GM23248 (cell line): ENCODE data around the gene HOXD9. TPM values are rescaled to one million over a fixed set of nuclear protein-coding genes. Genes with fewer than 3 reads are reported as not detected.

Experiments used
- DNase-seq: peaks from one replicate; pipeline ENCODE4 v3.0.0-alpha.2; 2015
- H2AFZ ChIP-seq: fragments of 200-600 bp; sonication (generic); 2 replicates; pipeline ENCODE4 v1.6.1; 2016; ENCODE audit warnings: antibody characterized with exemption
- H3F3A ChIP-seq: fragments of 200-600 bp; sonication (generic); 2 replicates; pipeline ENCODE4 v1.6.1; 2016; ENCODE audit warnings: mild to moderate bottlenecking, antibody characterized with exemption, mixed run types; ENCODE audit not compliant: insufficient read depth
- H3K27ac ChIP-seq: fragments of 200-600 bp; sonication (generic); 2 replicates; pipeline ENCODE4 v1.5.1; 2016; ENCODE audit warnings: mild to moderate bottlenecking
- H3K27me3 ChIP-seq: fragments of 200-600 bp; sonication (generic); replicated peaks from 2 replicates; pipeline ENCODE4 v1.6.1; 2016; ENCODE audit warnings: mild to moderate bottlenecking; ENCODE audit not compliant: insufficient read depth
- H3K36me3 ChIP-seq: fragments of 200-600 bp; sonication (generic); 2 replicates; pipeline ENCODE4 v1.6.1; 2016; ENCODE audit warnings: low read depth, mild to moderate bottlenecking
- H3K4me1 ChIP-seq: fragments of 200-600 bp; sonication (generic); 2 replicates; pipeline ENCODE4 v1.6.1; 2016; ENCODE audit warnings: mild to moderate bottlenecking; ENCODE audit not compliant: insufficient read depth
- H3K4me2 ChIP-seq: fragments of 200-600 bp; sonication (generic); one replicate; pipeline ENCODE4 v1.6.1; 2016; ENCODE audit warnings: mild to moderate bottlenecking; ENCODE audit not compliant: unreplicated experiment
- H3K4me3 ChIP-seq: fragments of 200-600 bp; sonication (generic); 2 replicates; pipeline ENCODE4 v1.5.1; 2016; ENCODE audit warnings: mild to moderate bottlenecking
- H3K79me2 ChIP-seq: fragments of 200-600 bp; sonication (generic); 2 replicates; pipeline ENCODE4 v1.6.1; 2016; ENCODE audit warnings: mild to moderate bottlenecking; ENCODE audit not compliant: insufficient read depth
- H3K9ac ChIP-seq: fragments of 200-600 bp; sonication (generic); 2 replicates; pipeline ENCODE4 v1.6.1; 2016; ENCODE audit warnings: mild to moderate bottlenecking
- H3K9me2 ChIP-seq: fragments of 200-600 bp; sonication (generic); 2 replicates; pipeline ENCODE4 v1.6.1; 2016; ENCODE audit warnings: mixed run types, mild to moderate bottlenecking, moderate library complexity; ENCODE audit not compliant: insufficient read depth
- H3K9me3 ChIP-seq: fragments of 200-600 bp; sonication (generic); one replicate; pipeline ENCODE4 v1.6.1; 2017; ENCODE audit warnings: low read depth
- H4K20me1 ChIP-seq: fragments of 200-600 bp; sonication (generic); 2 replicates; pipeline ENCODE4 v1.6.0; 2016; ENCODE audit not compliant: insufficient read depth
- EZH2 ChIP-seq: fragments of 200-600 bp; sonication (generic); IDR thresholded peaks from 2 replicates; pipeline ENCODE4 v1.6.1; 2018; ENCODE audit warnings: antibody characterized with exemption, mild to moderate bottlenecking; ENCODE audit not compliant: insufficient read depth, poor library complexity, severe bottlenecking
- EZH2phosphoT487 ChIP-seq: fragments of 200-600 bp; sonication (generic); IDR thresholded peaks from 2 replicates; pipeline ENCODE4 v1.6.1; 2018; ENCODE audit warnings: antibody characterized with exemption, moderate library complexity, mild to moderate bottlenecking, low read depth; ENCODE audit not compliant: insufficient read depth
- WGBS, 2 experiments: methylation state at CpG; one replicate each; pipeline ENCODE4 v1.1.6; 2015 to 2017; ENCODE audit warnings: low lambda C conversion rate in 2 of 2, low coverage in 1 of 2; ENCODE audit errors: missing lambda C conversion rate in 2 of 2; 5-methylcytosine and 5-hydroxymethylcytosine counted together
- in situ Hi-C: fragments of 300-500 bp; cut with MboI; formaldehyde crosslinking; loops from 2 replicates; pipeline ENCODE4 v1.15.0; 2020
- microRNA counts: library from miRNA; unstranded; fragments of <30 nt; microRNA quantifications from one replicate; lab custom pipeline; 2016
- microRNA-seq: library from miRNA; unstranded; fragments of <30 nt; microRNA quantifications from one replicate; pipeline ENCODE4, GENCODE V29; 2016; ENCODE audit warnings: borderline number of aligned reads
- polyA plus RNA-seq: library from polyadenylated mRNA; unstranded; fragments of >200 nt; fragmentation: Nextera tagmentation; extraction: Ambion mirVana; gene quantifications from 2 replicates; pipeline ENCODE4 v1.2.1, GENCODE V29; 2016
- small RNA-seq: library from RNA; depleted of rRNA; stranded (forward); fragments of <200 nt; gene quantifications from one replicate; pipeline ENCODE3, GENCODE V24; 2014; ENCODE audit warnings: low read depth, low replicate concordance
- total RNA-seq: library from RNA; depleted of rRNA; stranded (reverse); fragments of >200 nt; shearing (Covaris generic); gene quantifications from 2 replicates; pipeline ENCODE4 v1.2.3, GENCODE V29; 2014; rRNA removed

HOXD9 gene
- total and polyA plus RNA-seq, 2 experiments from 2014 or later = 4.2 to 7.2 TPM

DNA sequence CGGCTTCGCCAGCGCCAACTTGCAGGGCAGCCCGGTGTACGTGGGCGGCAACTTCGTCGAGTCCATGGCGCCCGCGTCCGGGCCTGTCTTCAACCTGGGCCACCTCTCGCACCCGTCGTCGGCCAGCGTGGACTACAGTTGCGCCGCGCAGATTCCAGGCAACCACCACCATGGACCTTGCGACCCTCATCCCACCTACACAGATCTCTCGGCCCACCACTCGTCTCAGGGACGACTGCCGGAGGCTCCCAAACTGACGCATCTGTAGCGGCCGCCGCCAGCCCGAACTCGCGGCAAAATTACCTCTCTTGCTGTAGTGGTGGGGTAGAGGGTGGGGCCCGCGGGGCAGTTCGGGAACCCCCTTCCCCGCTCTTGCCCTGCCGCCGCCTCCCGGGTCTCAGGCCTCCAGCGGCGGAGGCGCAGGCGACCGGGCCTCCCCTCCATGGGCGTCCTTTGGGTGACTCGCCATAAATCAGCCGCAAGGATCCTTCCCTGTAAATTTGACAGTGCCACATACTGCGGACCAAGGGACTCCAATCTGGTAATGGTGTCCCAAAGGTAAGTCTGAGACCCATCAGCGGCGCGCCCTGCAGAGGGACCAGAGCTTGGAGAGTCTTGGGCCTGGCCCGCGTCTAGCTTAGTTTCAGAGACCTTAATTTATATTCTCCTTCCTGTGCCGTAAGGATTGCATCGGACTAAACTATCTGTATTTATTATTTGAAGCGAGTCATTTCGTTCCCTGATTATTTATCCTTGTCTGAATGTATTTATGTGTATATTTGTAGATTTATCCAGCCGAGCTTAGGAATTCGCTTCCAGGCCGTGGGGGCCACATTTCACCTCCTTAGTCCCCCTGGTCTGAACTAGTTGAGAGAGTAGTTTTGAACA, 49.7 kb downstream of the HOXD9 start:
- DNase-seq = no peak
- H3F3A ChIP-seq = no peaks in the 10 kb centered on the region
- TF ChIP-seq EZH2phosphoT487 (no peak), EZH2 (no peak)
- no peaks in the 10 kb centered on the region for H3K27me3 ChIP-seq
- in situ Hi-C loops = no loop called here
- H3K79me2 ChIP-seq = no peaks in the 10 kb centered on the region
- no peaks in the 10 kb centered on the region for H3K9me2 ChIP-seq
- no peak overlapping the region for H3K27ac ChIP-seq
- no peak overlapping the region for H3K9ac ChIP-seq
- H3K36me3 ChIP-seq = 0 out of 2 replicates have a peak, but pooled peaks cover 4% of the 10 kb centered on the region
- WGBS, 2 experiments = 95 to 96% methylated on average over 37 to 60 of the region's 60 CpGs
- H4K20me1 ChIP-seq = no peaks in the 10 kb centered on the region
- no peak overlapping the region for H2AFZ ChIP-seq
- H3K4me1 ChIP-seq = peaks cover 4% of the 10 kb centered on the region; the same call in 1 of the 2 replicates
- no peak overlapping the region for H3K4me2 ChIP-seq
- H3K4me3 ChIP-seq = no peak overlapping the region
- no peaks in the 10 kb centered on the region for H3K9me3 ChIP-seq

DNA sequence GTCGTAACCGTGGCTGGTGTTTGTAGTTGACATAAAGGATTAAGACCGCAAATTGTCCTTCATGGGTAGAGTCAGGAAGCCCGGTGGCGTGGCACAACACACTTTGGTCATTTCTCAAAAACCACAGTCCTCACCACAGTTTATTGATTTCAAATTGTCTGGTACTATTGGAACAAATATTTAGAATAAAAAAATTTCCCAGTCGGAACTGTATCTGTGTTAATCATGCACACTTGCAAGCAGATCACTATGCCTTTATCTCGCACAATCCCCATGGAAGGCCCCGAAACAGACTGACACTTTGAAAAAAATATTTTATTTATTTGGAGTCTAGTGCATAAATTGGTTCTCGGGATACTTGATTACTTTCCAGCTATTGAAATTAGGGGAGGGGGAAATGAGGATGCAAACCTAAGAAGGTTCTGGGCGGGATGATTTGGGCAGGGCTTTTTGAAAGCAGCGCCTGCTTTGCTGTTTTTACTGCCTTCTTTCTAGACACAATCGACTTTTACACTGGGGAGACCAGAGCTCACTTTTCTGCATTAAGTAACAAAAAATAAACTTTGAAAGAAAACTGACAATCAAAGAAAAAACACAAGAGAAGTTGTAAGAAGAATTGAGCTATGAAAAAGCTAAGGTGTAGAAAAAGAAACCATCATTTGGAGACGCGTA, 50.5 kb downstream of the HOXD9 start:
- Histone ChIP-seq H3F3A (no peaks in the 10 kb centered on the region), H3K9me2 (no peaks in the 10 kb centered on the region), H3K9ac (no peak overlapping the region), H3K27ac (no peak overlapping the region), H3K4me1 (no peaks in the 10 kb centered on the region), H4K20me1 (no peaks in the 10 kb centered on the region), H3K36me3 (0 out of 2 replicates have a peak, but pooled peaks cover 4% of the 10 kb centered on the region), H3K4me3 (no peak overlapping the region), H2AFZ (no peak overlapping the region), H3K79me2 (no peaks in the 10 kb centered on the region), H3K9me3 (no peaks in the 10 kb centered on the region), H3K27me3 (no peaks in the 10 kb centered on the region), H3K4me2 (no peak overlapping the region)
- TF ChIP-seq EZH2phosphoT487 (no peak), EZH2 (no peak)
- no peak for DNase-seq
- in situ Hi-C loops = no loop called here
- 93 to 95% methylated on average over 14 of the region's 14 CpGs for WGBS, 2 experiments

DNA sequence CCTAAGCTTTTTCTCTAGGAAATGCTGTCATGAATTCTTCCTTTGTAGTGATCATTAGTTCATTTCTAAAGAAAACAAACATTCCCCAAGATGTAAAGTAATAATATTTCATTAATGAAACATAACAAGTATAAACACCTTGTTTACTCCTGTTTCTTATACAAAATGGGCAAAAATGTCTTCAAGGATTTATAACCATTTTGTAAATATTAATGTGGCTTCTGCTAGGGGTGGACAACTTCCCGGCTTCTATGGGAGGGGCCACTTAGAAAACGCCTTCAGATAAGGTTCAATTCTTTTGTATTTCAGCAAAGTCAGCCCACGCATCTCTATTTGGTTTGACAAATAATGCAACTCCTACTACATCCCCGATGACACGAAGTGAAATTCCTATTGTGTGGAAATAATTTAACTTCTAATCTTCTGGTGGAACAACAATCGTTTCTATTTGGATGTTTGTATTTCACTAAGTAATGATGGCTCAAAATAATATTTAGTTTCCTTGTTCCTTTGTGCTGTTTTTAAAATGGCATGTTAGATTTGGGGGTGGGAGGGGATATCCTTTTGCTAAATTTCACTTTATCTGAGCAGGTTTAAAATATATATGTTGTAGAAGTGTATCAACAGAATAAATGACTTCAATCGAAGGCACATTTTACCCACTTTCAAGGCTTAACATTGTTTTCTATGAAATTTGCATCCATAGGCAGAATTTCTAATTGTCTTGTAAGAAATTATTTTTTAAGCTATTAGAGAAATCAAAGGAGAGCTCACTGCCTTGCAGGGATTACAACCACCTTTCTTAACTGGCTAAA, 51.3 kb downstream of the HOXD9 start:
- Histone ChIP-seq H3K9me3 (no peaks in the 10 kb centered on the region), H3K9me2 (no peaks in the 10 kb centered on the region), H3K4me3 (no peak overlapping the region), H3F3A (no peaks in the 10 kb centered on the region), H3K9ac (no peak overlapping the region), H3K27me3 (no peaks in the 10 kb centered on the region), H3K36me3 (0 out of 2 replicates have a peak, but pooled peaks cover 4% of the 10 kb centered on the region), H2AFZ (no peak overlapping the region), H3K27ac (no peak overlapping the region), H4K20me1 (no peaks in the 10 kb centered on the region), H3K4me2 (no peak overlapping the region), H3K4me1 (no peaks in the 10 kb centered on the region), H3K79me2 (no peaks in the 10 kb centered on the region)
- 95 to 97% methylated on average over 7 of the region's 7 CpGs for WGBS, 2 experiments
- no peak for TF ChIP-seq EZH2phosphoT487
- no peak for TF ChIP-seq EZH2
- in situ Hi-C loops = no loop called here
- no peak for DNase-seq

DNA sequence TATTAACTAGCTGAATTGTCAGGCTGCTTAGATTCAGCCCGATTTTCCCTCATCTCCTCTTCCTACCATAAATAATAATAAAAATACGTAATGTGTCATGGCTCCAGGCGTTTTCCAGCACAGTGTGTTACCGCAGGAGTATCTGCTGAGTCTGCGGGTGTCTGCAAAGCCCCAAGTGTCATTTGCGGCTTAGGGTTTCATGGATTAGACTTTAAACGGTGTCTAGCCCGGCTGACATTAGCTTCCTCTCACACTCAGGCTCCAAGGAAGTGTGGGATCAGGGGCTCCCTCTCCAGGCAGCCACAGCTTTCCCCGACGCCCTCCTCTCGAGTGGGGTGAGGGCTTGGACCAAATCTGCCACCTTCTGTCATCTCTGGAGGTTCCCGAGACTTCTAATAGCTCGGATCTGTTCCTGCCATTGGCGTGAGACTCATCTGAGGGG, 51.9 kb downstream of the HOXD9 start:
- H4K20me1 ChIP-seq = no peaks in the 10 kb centered on the region
- H3K9ac ChIP-seq = no peak overlapping the region
- H2AFZ ChIP-seq = no peak overlapping the region
- H3K4me2 ChIP-seq = no peak overlapping the region
- no peaks in the 10 kb centered on the region for H3K9me3 ChIP-seq
- TF ChIP-seq EZH2phosphoT487 (no peak), EZH2 (no peak)
- no peak overlapping the region for H3K4me3 ChIP-seq
- no peak overlapping the region for H3K27ac ChIP-seq
- H3K79me2 ChIP-seq = no peaks in the 10 kb centered on the region
- in situ Hi-C loops = no loop called here
- no peaks in the 10 kb centered on the region for H3K4me1 ChIP-seq
- H3K36me3 ChIP-seq = 0 out of 2 replicates have a peak, but pooled peaks cover 4% of the 10 kb centered on the region
- no peak for DNase-seq
- H3K9me2 ChIP-seq = no peaks in the 10 kb centered on the region
- H3K27me3 ChIP-seq = no peaks in the 10 kb centered on the region
- WGBS, 2 experiments = 75 to 76% methylated on average over 14 of the region's 14 CpGs
- no peaks in the 10 kb centered on the region for H3F3A ChIP-seq

MicroRNAs encoded within 50 kb of the gene (microRNA counts, 767-probe panel; counts per million panel counts)
- microRNA hsa-miR-10b-5p (lab: Ali Mortazavi, UCI) = 5,066 counts per million, percentile 89 among the panel's probes with 10 or more counts

Small RNA genes within 50 kb of the gene (microRNA-seq; reads per million reads assigned to microRNA genes)
- gene MIR10B = 11,588 reads per million, percentile 96 among the genes with 10 or more reads in this experiment

Small RNA genes within 50 kb of the gene (small RNA-seq; reads per million reads assigned to genes)
- gene MIR10B = 3,686 reads per million, percentile 100 among the genes with 10 or more reads in this experiment

Other genes with a start within 250 kb of the HOXD9 start
- 68.3 and 73.1 TPM in 2 replicates for gene LNPK, start 120.5 kb upstream of the HOXD9 start, total RNA-seq
- gene LNPK, start 120.5 kb upstream of the HOXD9 start, polyA plus RNA-seq = 66.1 and 67.1 TPM in 2 replicates
- not detected in 2 replicates for gene EVX2, start 38.8 kb upstream of the HOXD9 start, total RNA-seq
- gene EVX2, start 38.8 kb upstream of the HOXD9 start, polyA plus RNA-seq = not detected in 2 replicates
- gene HOXD13, start 30.0 kb upstream of the HOXD9 start, total RNA-seq = 1.0 and 3.8 TPM in 2 replicates
- gene HOXD13, start 30.0 kb upstream of the HOXD9 start, polyA plus RNA-seq = 1.9 and 2.4 TPM in 2 replicates
- gene HOXD12, start 22.9 kb upstream of the HOXD9 start, total RNA-seq = 0.22 TPM in 1 of 2 replicates, not detected in the other
- gene HOXD12, start 22.9 kb upstream of the HOXD9 start, polyA plus RNA-seq = 0.14 and 0.19 TPM in 2 replicates
- gene HOXD11, start 15.4 kb upstream of the HOXD9 start, total RNA-seq = 28.4 and 31.6 TPM in 2 replicates
- 27.7 and 30.0 TPM in 2 replicates for gene HOXD11, start 15.4 kb upstream of the HOXD9 start, polyA plus RNA-seq
- gene HOXD10, start 5.9 kb upstream of the HOXD9 start, total RNA-seq = 17.2 and 23.5 TPM in 2 replicates
- 10.9 and 16.0 TPM in 2 replicates for gene HOXD10, start 5.9 kb upstream of the HOXD9 start, polyA plus RNA-seq
- gene HOXD8, start 7.0 kb downstream of the HOXD9 start, total RNA-seq = 23.4 and 27.8 TPM in 2 replicates
- 18.0 and 19.7 TPM in 2 replicates for gene HOXD8, start 7.0 kb downstream of the HOXD9 start, polyA plus RNA-seq
- gene HOXD4, start 28.8 kb downstream of the HOXD9 start, total RNA-seq = 2.5 and 7.8 TPM in 2 replicates
- gene HOXD4, start 28.8 kb downstream of the HOXD9 start, polyA plus RNA-seq = 0.54 and 1.4 TPM in 2 replicates
- 3.2 and 5.2 TPM in 2 replicates for gene HOXD3, start 34.6 kb downstream of the HOXD9 start, total RNA-seq
- 1.9 and 2.3 TPM in 2 replicates for gene HOXD3, start 34.6 kb downstream of the HOXD9 start, polyA plus RNA-seq
- 0.13 and 0.43 TPM in 2 replicates for gene HOXD1, start 65.9 kb downstream of the HOXD9 start, total RNA-seq
- gene HOXD1, start 65.9 kb downstream of the HOXD9 start, polyA plus RNA-seq = 1.5 and 2.2 TPM in 2 replicates
- 47.9 and 49.3 TPM in 2 replicates for gene MTX2, start 146.7 kb downstream of the HOXD9 start, total RNA-seq
- gene MTX2, start 146.7 kb downstream of the HOXD9 start, polyA plus RNA-seq = 60.6 and 61.8 TPM in 2 replicates